Adipocyte (in vitro differentiated cells): ENCODE results near the gene AP1AR.

ENCODE experiments used
- DNase-seq: peaks from one replicate; pipeline ENCODE4 v3.0.0-alpha.2; 2015; ENCODE audit warnings: low read depth
- H3K27me3 ChIP-seq: replicated peaks from 2 replicates; pipeline ENCODE4 v1.7.0; 2013; ENCODE audit warnings: mild to moderate bottlenecking, low read length, moderate library complexity; ENCODE audit not compliant: control insufficient read depth, insufficient read depth
- H3K36me3 ChIP-seq: 2 replicates; pipeline ENCODE4 v1.7.0; 2013; ENCODE audit warnings: low read length, mild to moderate bottlenecking, moderate library complexity; ENCODE audit not compliant: control insufficient read depth, insufficient read depth, severe bottlenecking
- H3K4me1 ChIP-seq: 2 replicates; pipeline ENCODE4 v1.7.0; 2013; ENCODE audit warnings: mild to moderate bottlenecking, low read length, moderate library complexity; ENCODE audit not compliant: control insufficient read depth, insufficient read depth
- H3K4me3 ChIP-seq: 2 replicates; pipeline ENCODE4 v1.7.0; 2013; ENCODE audit warnings: mild to moderate bottlenecking, low read length, moderate library complexity
- H3K9ac ChIP-seq: 2 replicates; pipeline ENCODE4 v1.7.0; 2013; ENCODE audit warnings: mild to moderate bottlenecking, low read length, moderate library complexity
- H3K9me3 ChIP-seq: 2 replicates; pipeline ENCODE4 v1.7.0; 2013; ENCODE audit warnings: mild to moderate bottlenecking, low read length, moderate library complexity; ENCODE audit not compliant: control insufficient read depth

Gene AP1AR, protein sequence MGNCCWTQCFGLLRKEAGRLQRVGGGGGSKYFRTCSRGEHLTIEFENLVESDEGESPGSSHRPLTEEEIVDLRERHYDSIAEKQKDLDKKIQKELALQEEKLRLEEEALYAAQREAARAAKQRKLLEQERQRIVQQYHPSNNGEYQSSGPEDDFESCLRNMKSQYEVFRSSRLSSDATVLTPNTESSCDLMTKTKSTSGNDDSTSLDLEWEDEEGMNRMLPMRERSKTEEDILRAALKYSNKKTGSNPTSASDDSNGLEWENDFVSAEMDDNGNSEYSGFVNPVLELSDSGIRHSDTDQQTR

GRCh38 chr4:112231779-112232713 is at the start of gene AP1AR:
AP1AR (plus strand) TSS chr4:112231787; CDS start chr4:112232092, 305 bp downstream.
- H3K27me3 ChIP-seq = no peaks in the 10 kb centered on the region
- peak; percentile 92 for DNase-seq

DNA sequence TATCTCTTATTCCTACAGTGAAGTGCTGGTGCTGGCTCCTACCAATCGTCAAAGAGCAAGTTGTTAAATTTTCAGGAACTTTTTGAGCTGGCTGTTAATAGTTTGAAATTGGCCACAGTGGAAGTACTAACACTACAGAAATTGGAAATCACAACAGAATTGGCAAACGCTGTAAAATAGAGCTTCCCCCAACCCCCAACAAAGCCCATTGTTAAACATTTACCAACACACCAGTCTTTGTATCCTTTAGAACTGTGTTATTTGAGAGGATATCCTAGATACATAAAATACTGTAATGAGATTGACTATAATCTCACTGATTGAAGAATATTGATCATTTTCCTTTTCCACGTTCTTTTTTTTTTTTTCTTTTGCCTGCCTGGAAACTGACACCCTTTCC is 49.0 kb upstream of the AP1AR start:
- Histone ChIP-seq H3K36me3 (peaks cover 11% of the 10 kb centered on the region), H3K4me3 (no peak overlapping the region), H3K9me3 (no peaks in the 10 kb centered on the region), H3K27me3 (no peaks in the 10 kb centered on the region), H3K4me1 (peaks cover 18% of the 10 kb centered on the region), H3K9ac (no peak overlapping the region)
- DNase-seq = no peak

More at GRCh38 chr4:112231779-112232713, at the start of gene AP1AR:
- Histone ChIP-seq H3K4me3 (peak within 1 kb of the TSS; percentile 97), H3K9me3 (no peaks in the 10 kb centered on the region), H3K9ac (peak within 1 kb of the TSS; percentile 91), H3K4me1 (peaks cover 34% of the 10 kb centered on the region), H3K36me3 (no peaks in the 10 kb centered on the region)

GRCh38 chr4:112183252-112183651 is 48.3 kb upstream of the AP1AR start:
- Histone ChIP-seq H3K27me3 (no peaks in the 10 kb centered on the region), H3K9me3 (no peaks in the 10 kb centered on the region), H3K4me3 (no peak overlapping the region), H3K9ac (no peak overlapping the region), H3K4me1 (peaks cover 18% of the 10 kb centered on the region), H3K36me3 (peaks cover 14% of the 10 kb centered on the region)
- DNase-seq = peak; percentile 15

DNA sequence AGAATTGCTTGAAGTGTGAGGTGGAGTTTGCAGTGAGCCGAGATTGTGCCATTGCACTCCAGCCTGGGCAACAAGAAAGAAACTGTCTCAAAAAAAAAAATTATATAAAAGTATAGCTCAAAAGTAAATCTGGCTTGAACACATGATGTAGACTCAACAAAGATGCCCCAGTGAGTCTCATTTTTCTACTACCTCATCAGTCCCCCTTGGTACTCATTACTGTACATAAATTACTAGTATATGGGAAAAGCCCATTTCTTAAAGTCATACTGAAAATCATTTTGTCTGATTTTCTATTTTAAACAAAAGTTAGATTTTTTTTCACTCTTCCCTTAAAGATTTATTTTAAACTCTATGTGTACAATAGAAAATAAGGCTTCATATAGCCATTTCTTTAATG is 47.1 kb upstream of the AP1AR start:
- Histone ChIP-seq H3K9ac (no peak overlapping the region), H3K27me3 (no peaks in the 10 kb centered on the region), H3K9me3 (no peaks in the 10 kb centered on the region), H3K36me3 (peaks cover 14% of the 10 kb centered on the region), H3K4me1 (peaks cover 18% of the 10 kb centered on the region), H3K4me3 (no peak overlapping the region)
- no peak for DNase-seq

DNA sequence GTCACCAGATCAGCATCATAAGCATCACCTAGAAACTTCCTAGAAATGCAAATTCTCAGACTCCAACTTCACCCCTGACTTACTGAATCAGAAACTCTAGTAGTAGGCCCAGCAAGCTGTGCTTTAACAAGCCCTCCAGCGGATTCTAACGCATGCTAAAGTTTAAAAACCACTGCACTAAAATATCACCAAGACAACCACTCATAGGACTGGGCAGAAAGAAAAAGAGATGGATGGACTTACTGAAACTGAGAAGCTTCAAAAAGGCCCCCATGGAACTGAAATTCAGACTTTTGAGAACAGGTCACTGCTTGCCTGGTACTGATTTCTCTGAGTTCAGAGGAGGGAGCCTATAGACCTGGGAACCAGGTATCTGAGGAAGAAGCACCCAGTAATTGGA is 46.3 kb upstream of the AP1AR start:
- Histone ChIP-seq H3K4me1 (peaks cover 18% of the 10 kb centered on the region), H3K36me3 (peaks cover 14% of the 10 kb centered on the region), H3K9me3 (no peaks in the 10 kb centered on the region), H3K27me3 (no peaks in the 10 kb centered on the region), H3K9ac (no peak overlapping the region), H3K4me3 (no peak overlapping the region)
- no peak for DNase-seq

DNA sequence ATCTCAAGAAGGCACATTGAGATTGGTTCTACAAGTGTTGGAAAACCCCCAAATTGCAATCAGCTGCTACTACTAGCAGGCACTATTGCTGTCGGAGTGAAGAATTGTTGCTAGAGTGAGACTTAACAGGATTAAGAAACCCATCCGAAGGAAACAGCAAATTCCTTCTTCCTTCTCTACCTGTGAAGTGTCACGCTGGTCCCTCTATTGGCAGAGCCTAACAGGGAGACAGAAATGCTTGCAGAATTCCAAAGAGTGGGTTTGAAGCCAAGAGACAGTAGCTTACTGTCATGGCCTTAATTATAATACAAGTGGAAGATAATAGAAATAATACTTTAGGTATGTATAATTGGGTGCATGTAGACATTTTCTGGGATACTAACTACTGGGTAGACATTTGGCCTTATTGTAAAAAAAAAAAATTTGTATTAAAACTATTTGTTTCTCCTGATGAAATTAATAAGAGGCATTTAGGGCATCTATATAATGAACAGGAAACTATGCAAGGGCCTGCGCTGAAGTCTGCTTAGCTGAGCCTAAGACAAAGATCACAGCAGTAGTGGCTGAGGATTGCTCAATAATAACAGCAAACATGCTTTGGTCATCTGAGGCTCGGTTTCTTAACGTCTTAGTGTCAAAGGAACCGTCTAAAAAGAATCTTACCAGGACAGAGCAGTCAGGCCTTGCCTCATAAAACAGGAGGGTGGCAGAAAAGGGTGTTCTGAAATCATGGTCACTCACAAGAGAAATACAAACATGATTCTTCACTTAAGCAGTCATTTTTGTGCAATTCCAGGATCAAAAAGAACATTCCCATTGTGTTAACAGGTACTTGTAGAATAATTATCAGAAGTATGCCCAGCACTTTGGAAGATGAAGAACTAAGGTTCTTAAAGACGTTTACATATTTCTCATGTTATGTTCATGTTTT is 45.6 kb upstream of the AP1AR start:
- no peak for DNase-seq
- Histone ChIP-seq H3K4me3 (no peak overlapping the region), H3K27me3 (no peaks in the 10 kb centered on the region), H3K9ac (no peak overlapping the region), H3K36me3 (peaks cover 20% of the 10 kb centered on the region), H3K9me3 (no peaks in the 10 kb centered on the region), H3K4me1 (peaks cover 18% of the 10 kb centered on the region)

DNA sequence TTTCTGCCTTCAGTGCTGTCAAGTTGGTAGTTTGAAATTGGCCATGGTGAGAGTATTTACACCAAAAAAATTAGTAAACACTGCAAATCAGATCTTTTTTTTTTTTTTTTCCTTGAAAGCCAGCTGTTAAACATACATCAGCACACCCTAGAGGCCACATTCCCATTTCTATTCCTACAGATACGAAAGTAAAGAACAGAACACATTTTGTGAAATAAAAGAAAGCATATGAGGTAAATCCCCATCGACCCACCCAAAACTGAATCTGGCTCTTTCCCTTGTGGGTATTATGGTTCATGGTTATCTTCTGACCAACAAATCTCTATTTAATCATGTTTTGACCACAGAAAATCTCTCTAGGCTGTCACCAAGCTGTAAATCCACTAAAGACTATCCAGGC is 41.8 kb upstream of the AP1AR start:
- Histone ChIP-seq H3K9ac (no peak overlapping the region), H3K9me3 (no peaks in the 10 kb centered on the region), H3K4me1 (peaks cover 8% of the 10 kb centered on the region), H3K4me3 (no peak overlapping the region), H3K36me3 (peaks cover 20% of the 10 kb centered on the region), H3K27me3 (no peaks in the 10 kb centered on the region)
- peak; percentile 45 for DNase-seq

DNA sequence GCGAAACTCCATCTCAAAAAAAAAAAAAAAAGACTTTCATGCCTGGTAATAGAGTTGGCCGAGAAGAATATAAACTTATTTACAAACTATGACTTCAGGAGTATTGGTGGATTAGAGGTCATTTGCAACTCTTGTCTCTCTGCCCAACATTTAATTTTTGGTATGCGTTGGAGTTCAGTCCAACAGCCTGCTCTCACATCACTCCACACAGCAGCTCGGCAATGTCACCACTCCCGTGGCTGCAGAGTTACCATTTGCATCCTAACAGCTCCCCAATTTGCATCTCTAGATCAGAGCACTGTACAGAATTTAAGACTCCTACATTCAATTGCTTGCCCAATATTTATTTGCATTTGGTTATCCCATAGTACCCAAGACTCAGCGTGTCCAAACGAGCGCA is 40.9 kb upstream of the AP1AR start:
- DNase-seq = no peak

DNA sequence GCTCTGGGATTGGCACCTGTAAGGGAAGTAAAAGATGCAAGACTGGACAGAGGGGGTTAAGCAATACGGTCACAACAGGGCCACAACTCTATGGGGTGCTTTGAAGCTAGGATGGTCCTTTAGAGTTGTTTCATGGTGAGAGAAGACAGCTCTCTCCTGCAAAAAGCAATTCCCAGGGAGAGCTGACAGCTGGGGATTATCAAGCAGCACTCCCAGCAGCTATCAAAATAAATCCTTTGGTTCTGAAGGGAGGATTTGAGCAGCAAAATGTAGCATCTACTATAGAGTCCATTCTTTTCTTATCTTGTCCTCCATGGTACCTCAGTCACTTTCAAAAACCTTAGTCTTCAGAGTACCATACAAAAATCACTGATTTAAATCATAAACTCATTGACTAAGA is 35.1 kb upstream of the AP1AR start:
- Histone ChIP-seq H3K27me3 (no peaks in the 10 kb centered on the region), H3K4me3 (no peak overlapping the region), H3K4me1 (no peaks in the 10 kb centered on the region), H3K9me3 (no peaks in the 10 kb centered on the region), H3K36me3 (no peaks in the 10 kb centered on the region), H3K9ac (no peak overlapping the region)
- no peak for DNase-seq

More for the DNA sequence above, 40.9 kb upstream of the AP1AR start:
- H3K9me3 ChIP-seq = no peaks in the 10 kb centered on the region
- H3K36me3 ChIP-seq = peaks cover 20% of the 10 kb centered on the region
- no peaks in the 10 kb centered on the region for H3K27me3 ChIP-seq
- H3K4me1 ChIP-seq = peaks cover 8% of the 10 kb centered on the region
- no peak overlapping the region for H3K4me3 ChIP-seq
- H3K9ac ChIP-seq = no peak overlapping the region

DNA sequence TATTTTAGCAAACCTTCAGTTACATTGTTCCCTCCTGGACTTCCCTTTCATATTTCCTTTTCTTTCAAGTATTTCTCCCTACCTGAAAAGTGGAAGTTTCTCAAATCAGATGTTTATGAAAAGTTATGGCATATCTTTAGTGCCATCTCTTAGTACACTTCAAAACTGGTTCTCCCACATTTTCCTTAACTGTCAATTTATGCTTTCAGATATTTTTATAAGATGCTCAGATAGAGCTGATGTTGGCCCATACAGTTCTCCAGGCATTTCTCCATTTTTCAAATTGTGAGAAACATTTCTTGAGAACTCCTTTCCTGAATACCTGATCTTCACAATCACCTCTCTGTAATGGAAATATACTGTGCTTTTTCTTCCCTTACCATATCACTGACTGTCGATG is 32.5 kb upstream of the AP1AR start:
- Histone ChIP-seq H3K36me3 (no peaks in the 10 kb centered on the region), H3K4me3 (no peak overlapping the region), H3K27me3 (no peaks in the 10 kb centered on the region), H3K9me3 (no peaks in the 10 kb centered on the region), H3K9ac (no peak overlapping the region), H3K4me1 (no peaks in the 10 kb centered on the region)
- DNase-seq = no peak
